HG03025 (cell line): Measurements from ENCODE around the gene C2CD3.

Source experiments
- ATAC-seq: cut with Tn5 transposase; IDR thresholded peaks from one replicate; pipeline ENCODE4 v1.9.1; 2021; ENCODE audit warnings: mild to moderate bottlenecking, moderate library complexity; ENCODE audit not compliant: unreplicated experiment, low FRiP score

C2CD3 gene

GRCh38 chr11:74023276-74023675 lies 147.5 kb downstream of the C2CD3 start:
- no peak for ATAC-seq

DNA sequence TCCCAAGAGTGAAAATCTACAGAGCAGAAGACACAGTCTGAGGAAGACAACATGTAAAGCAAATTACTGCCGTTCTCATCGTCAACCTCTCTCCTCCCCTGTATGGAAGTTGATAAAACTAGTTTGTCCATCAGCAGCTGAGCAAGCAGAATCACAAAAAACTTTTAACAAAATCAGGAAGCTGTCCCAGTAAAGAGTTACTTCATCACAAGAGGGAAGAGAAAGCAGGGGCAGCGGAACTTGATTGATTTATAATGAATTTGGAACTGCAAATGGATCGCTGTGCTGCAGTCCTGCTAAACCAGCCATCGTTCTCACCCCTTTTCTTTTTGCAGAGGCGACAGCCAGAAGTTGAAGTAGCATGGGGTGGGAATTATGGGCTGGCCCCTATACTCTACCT lies 148.3 kb downstream of the C2CD3 start:
- ATAC-seq: no peak

DNA sequence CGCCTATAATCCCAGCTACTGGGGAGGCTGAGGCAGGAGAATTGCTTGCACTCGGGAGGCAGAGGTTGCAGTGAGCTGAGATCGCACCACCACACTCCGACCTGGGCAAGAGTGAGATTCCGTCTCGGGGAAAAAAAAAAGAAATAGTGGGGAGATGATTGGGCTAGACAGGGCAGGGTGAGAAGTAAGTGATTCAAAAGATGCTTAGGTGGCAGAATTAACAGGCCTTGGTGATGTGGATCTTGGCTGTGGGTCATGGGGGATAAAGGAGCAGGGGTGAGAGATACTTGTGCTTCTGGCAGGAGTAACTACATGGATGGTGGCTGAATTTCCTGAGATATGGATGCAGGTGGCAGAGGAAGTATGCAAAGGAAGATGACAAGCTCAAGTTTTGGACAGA lies 148.8 kb downstream of the C2CD3 start:
- ATAC-seq: no peak

GRCh38 chr11:74020539-74020938 lies 150.3 kb downstream of the C2CD3 start:
- ATAC-seq: no peak

- ATAC-seq: no peak
These were observed 150.9 kb downstream of the C2CD3 start for GRCh38 chr11:74019860-74020259.

DNA sequence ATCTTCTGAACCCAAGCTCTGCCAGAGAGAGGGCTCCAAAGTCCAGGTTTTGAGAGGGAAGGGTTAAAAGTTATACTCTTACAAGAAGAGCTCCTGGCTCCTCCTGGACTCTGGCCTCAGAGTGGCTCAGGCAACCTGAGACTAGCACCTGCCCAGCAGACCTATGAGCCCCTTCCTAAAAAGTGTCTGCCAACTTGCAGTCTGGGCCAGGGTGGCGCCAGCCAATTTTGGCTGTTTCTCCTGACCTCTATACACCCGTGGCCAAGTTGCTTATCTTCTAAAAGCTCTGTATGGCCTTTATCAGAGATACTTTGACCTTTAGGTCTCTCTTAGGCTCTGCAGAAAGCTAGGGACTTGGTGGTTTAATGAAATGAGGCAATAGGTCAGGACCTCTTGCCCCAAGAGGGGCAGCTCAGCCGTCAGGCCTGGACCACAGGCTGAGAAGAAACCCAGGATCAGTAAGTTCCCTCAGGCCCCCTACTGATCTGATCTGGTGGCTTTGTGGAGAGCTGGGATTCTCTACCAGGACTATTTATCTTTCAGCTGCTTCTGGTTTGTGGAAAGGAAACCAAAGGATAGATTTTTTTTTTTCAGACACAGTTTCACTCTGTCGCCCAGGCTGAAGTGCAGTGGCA lies 151.6 kb downstream of the C2CD3 start:
- no peak for ATAC-seq

DNA sequence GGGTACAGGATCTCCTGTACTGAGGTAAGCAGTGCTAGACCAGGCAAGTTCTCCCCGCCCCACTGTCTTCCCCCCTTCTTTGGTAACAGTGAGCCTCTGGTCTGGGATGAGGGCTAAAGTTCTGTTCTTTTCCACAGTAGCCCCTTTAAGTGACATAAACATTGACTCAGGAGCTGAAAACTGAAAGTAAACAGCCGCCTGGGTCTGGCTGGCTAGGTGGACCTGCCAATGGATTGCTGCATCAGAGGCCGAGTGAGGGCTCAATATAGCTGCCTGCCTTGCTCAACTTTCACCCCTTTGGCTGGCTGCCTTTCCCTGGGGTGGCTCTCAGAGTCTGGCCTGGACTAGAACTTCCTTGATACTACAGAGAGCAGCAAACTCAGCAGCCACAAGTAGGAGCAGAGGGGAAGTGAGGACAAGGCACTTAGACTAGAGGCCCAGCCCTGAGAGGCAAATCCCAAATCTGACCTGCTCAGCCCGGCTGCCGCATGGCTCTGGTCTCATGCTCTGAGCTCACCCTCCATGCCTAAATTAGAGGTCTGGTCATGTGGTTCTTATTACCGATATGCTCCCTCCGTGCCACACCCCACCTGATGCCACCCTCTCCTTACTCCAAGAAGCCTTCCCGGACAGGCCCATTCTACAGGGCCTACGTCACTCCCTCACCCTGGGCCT lies 152.3 kb downstream of the C2CD3 start:
- ATAC-seq: no peak

- ATAC-seq: no peak
These were observed 153.2 kb downstream of the C2CD3 start for GRCh38 chr11:74017631-74018030.

DNA sequence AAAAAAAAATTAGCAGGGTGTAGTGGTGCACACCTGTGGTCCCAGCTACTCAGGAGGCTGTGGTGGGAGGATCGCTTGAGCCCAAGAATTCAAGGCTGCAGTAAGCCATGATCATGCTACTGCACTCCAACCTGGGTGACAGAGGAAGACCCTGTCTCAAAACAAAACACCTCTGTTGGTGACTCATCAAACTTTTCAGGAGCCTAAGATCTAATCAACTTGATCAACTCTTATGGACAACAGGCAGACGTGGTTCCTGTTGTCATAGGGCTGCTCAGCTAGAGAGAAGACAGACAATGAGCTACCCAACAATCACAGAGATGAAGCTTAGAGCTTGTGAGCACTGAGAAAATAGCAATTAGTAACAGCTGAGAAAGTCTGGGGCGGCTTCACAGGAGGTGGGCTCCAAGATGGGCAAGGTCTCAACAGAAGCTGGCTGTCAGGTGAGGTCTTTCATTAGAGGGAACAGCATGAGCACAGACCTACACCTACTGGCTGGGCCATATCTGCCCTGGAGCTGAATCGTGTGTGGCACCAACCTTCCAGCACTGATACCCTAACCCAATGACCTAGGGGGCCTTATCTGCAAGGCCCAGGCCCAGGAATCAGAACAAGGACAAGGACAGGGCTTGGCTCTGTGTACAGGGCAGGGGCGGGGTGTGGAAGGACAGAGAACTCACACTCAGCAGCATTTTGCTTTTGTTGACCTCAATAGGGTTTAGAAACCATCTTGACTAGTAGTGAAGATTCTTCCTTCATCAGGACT lies 154.7 kb downstream of the C2CD3 start:
- no peak for ATAC-seq

DNA sequence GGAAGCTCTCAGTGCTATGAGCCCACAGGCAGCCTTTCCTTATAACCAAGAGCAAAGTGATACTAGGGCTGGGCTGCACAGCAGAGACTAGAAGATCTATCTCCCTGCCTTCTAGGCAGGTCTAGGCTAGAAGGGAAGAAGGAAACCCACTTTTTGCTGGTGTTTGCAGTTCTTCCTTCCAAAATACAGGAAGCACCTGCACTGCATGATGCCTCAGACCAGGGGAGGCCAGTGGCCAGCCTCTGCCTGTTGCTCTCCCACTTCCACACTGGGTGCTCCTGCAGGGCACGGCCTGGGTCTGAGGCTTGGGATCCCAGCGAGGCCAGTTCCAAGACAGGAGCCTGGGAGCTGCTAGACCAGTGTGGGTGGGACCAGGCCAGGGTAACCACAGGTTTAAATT lies 155.9 kb downstream of the C2CD3 start:
- no peak for ATAC-seq

DNA sequence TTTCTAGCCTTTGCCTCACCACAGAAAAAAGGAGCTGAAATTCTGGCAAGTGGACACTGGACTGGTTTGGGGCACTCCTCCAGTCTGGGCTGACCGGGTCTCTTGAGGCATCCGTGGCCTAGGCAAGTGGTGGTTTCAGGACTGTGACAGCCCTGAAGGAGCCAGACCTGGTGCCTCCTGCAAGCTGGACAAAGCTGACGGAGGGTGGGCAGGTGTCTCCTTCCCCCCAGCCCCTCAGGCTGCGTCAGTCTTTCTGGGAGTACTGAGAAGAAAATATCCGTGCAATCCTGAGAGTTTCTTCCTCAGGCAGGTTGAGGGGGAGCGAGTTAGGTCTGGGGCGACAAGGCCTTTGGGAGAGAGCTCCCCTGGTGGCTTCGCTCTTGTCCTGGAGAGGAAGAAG lies 157.7 kb downstream of the C2CD3 start:
- no peak for ATAC-seq

- no peak for ATAC-seq
These were observed 158.6 kb downstream of the C2CD3 start for GRCh38 chr11:74012074-74012809.

DNA sequence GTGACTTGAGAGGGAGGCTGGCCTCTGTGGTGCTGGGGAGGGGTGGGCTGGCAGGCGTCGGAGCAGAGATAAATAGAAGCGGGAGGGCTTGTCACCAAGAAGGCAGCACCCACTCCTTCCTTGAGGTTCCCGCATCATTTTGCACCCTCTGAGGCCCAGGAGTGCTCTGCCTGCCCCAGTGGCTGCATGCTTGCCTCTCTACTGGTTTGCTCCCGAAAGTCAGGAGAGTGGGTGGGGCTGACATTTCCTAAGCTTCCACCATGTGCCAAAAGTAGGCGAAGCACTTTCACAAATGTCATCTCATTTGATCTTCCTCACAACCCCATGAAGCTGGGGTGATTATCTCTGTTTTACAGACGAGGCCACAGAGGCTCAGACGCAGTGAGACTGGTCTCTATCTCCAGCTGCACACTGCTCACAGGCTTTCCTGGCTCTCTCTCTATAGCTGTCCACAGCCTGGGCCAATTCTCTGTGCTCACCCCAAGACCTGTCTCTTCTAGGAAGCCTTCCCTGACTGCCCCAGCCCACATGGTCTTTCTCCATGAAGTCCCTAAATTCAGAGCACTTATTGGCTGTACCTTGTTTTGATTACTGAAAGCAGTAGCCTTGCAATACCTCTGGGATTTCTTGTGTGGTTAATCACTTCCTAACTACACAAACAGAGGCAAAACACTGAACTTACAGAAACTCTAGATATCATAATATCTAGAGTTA lies 159.3 kb downstream of the C2CD3 start:
- ATAC-seq: no peak

DNA sequence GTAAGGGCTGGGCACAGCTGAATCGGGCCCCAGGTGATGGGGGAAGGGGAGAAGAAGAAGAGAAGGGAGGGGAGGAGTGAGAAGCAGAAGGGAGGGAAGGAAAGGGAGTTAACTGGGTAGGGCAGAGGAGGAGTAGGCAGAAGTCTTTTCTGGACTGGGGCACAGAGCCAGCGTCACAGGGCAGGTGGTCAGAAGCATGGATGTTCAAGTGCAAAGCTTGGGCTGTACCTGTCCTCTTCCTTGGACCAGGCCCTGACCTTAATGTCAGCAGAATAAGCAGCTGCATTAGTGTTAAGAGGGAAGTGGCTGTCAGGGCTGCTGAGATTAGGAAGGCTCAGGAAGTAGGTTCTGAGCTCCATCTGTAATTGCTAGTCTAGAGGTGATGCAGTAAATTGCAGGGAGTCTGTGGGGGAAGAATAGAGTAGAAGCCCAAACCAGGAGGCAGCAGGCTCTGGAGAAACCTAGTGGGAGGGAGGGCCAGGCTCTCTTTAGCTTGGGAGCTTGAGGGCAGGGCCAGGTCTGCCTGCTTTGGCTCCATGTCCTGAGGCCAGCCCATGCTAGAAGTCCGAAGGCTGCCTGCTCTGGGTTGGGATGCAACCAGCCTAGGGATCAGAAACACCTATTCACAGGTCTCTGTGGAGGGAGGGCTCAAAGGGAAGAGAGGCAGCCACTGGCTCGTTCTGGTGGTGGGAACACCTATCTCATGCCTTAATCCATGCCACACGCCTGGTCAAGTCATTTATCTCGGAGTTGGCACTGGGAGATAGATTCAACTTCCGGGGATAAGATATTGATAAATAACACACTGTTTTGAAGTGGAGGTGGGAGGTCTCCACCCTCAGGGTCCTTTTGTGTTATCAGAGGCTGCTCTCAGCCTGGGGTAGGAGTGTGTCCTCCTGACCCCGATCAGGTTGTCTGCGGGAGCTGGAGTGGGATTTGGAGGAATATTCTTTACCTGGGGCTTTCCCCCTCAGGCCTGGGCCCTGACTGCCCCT lies 160.2 kb downstream of the C2CD3 start:
- ATAC-seq: no peak

DNA sequence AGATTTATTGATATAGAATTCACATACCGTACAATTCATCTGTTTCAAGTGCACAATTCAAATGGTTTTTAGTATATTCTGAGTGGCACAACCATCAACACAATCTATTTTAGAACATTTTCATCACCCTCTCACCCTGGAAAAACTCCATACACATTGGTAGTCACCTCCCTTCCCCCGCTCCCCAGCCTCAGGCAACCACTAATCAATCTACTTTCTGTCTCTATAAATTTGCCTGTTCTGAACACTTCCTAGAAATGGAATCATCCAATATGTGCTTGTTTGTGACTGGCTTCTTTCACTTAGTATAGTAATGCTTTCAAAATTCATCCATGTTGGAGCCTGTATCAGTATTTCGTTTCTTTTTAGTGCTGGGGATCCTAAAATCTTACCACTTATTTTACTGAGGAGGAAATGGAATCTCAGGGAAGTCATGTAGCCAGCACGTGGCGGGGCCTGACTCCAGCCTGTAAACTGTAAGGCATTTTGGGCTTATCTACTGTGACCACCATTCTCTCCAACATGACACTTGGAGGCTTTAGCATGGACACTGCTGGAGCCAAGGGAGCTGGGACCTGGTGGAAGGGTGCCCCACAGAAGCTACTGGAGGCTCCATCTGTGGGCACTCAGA lies 161.0 kb downstream of the C2CD3 start:
- ATAC-seq: no peak

- ATAC-seq: no peak
These were observed 161.6 kb downstream of the C2CD3 start for GRCh38 chr11:74009230-74009547.

- ATAC-seq: no peak
These were observed 162.2 kb downstream of the C2CD3 start, which contains the start of gene UCP3 for GRCh38 chr11:74008373-74009229. Gene UCP3, minus strand, starts transcription at chr11:74009085. Its CDS starts 2,043 bp downstream, at chr11:74007042.
